IMR-90 (cell line): ENCODE measurements around the gene SLC27A2. TPM values are rescaled to one million over a fixed set of nuclear protein-coding genes. Genes with fewer than 3 reads are reported as not detected.

Experiments
- ATAC-seq: fragments of 200-7000 bp; cut with Tn5 transposase; 2 replicates; pipeline ENCODE4 v1.9.1; 2020; ENCODE audit warnings: low read depth, mild to moderate bottlenecking, moderate library complexity
- BruUV-seq: library from RNA; stranded (reverse); fragments of 400-500 nt; replicated peaks from 2 replicates; lab custom pipeline; 2021; lab: Mats Ljungman, UMichigan
- CTCF ChIA-PET: fragments of 300-600 bp; formaldehyde crosslinking; extraction: SDS; loops from one replicate; lab custom pipeline; 2021; ENCODE audit warnings: antibody characterized with exemption; lab: Yijun Ruan, JAX
- POLR2A ChIA-PET: fragments of 300-600 bp; sonication (Branson Sonifier 250); formaldehyde crosslinking; loops from one replicate; lab custom pipeline; 2022; ENCODE audit warnings: antibody characterized with exemption; ENCODE audit not compliant: unreplicated experiment; lab: Charles Lee
- DNase-seq: peaks from one replicate; pipeline ENCODE4 v3.0.0; 2013
- H2AFZ ChIP-seq: replicated peaks from 2 replicates; pipeline ENCODE3; 2013; ENCODE audit warnings: low read length, mild to moderate bottlenecking; ENCODE audit not compliant: poor library complexity
- H2AK5ac ChIP-seq: 2 replicates; pipeline ENCODE4 v1.6.1; 2013; ENCODE audit warnings: low read depth, low read length, inconsistent platforms
- H2AK9ac ChIP-seq: replicated peaks from 2 replicates; pipeline ENCODE3; 2013; ENCODE audit warnings: mild to moderate bottlenecking, low read depth, low read length, moderate library complexity; ENCODE audit not compliant: poor library complexity
- H2BK120ac ChIP-seq: 2 replicates; pipeline ENCODE4 v1.6.1; 2013; ENCODE audit warnings: low read depth, low read length, inconsistent platforms
- H2BK15ac ChIP-seq: 3 replicates; pipeline ENCODE4 v1.6.1; 2013; ENCODE audit warnings: low read depth, low read length, inconsistent platforms
- H2BK20ac ChIP-seq: 2 replicates; pipeline ENCODE4 v1.6.1; 2013; ENCODE audit warnings: low read depth, mild to moderate bottlenecking, inconsistent platforms, low read length, moderate library complexity
- H2BK5ac ChIP-seq: 2 replicates; pipeline ENCODE4 v1.6.1; 2013; ENCODE audit warnings: mild to moderate bottlenecking, low read depth, low read length, inconsistent platforms; ENCODE audit not compliant: poor library complexity, severe bottlenecking
- H3K14ac ChIP-seq: replicated peaks from 2 replicates; pipeline ENCODE4 v1.6.1; 2013; ENCODE audit warnings: low read depth, low read length, inconsistent platforms
- H3K18ac ChIP-seq: 2 replicates; pipeline ENCODE4 v1.6.1; 2013; ENCODE audit warnings: low read depth, low read length, control low read depth
- H3K23ac ChIP-seq: 2 replicates; pipeline ENCODE4 v1.6.1; 2013; ENCODE audit warnings: low read depth, low read length, inconsistent platforms
- H3K27ac ChIP-seq: 2 replicates; pipeline ENCODE4 v1.5.1; 2013; ENCODE audit warnings: mild to moderate bottlenecking, control low read depth, low read length; ENCODE audit not compliant: insufficient read depth
- H3K27me3 ChIP-seq: 2 replicates; pipeline ENCODE4 v1.6.1; 2013; ENCODE audit warnings: low read length; ENCODE audit not compliant: control insufficient read depth, insufficient read depth
- H3K36me3 ChIP-seq: 2 replicates; pipeline ENCODE4 v1.6.1; 2013; ENCODE audit warnings: low read length, mixed read lengths; ENCODE audit not compliant: control insufficient read depth, insufficient read depth
- H3K4ac ChIP-seq: 2 replicates; pipeline ENCODE4 v1.6.1; 2013; ENCODE audit warnings: low read depth, low read length, inconsistent platforms
- H3K4me1 ChIP-seq: 2 replicates; pipeline ENCODE4 v1.6.1; 2013; ENCODE audit warnings: low read length, mixed read lengths; ENCODE audit not compliant: control insufficient read depth, insufficient read depth
- H3K4me2 ChIP-seq: 2 replicates; pipeline ENCODE4 v1.6.1; 2013; ENCODE audit warnings: low read depth, mild to moderate bottlenecking, control low read depth, low read length, moderate library complexity
- H3K4me3 ChIP-seq: 2 replicates; pipeline ENCODE4 v1.5.1; 2013; ENCODE audit warnings: low read depth, mild to moderate bottlenecking, control low read depth, low read length, moderate library complexity; ENCODE audit not compliant: insufficient read depth
- H3K56ac ChIP-seq: 2 replicates; pipeline ENCODE4 v1.6.1; 2013; ENCODE audit warnings: low read length, inconsistent platforms; ENCODE audit not compliant: insufficient read depth; ENCODE audit errors: extremely low read depth
- H3K79me1 ChIP-seq, 2 experiments: 2 replicates each; pipeline ENCODE4 v1.6.1; 2013; ENCODE audit warnings: low read length in 2 of 2, inconsistent platforms in 1 of 2, low read depth in 1 of 2
- H3K9ac ChIP-seq: 2 replicates; pipeline ENCODE4 v1.6.1; 2013; ENCODE audit warnings: low read depth, low read length, control low read depth
- H3K9me1 ChIP-seq: 2 replicates; pipeline ENCODE4 v1.6.1; 2013; ENCODE audit warnings: low read length, inconsistent platforms; ENCODE audit not compliant: insufficient read depth
- H3K9me3 ChIP-seq: 2 replicates; pipeline ENCODE4 v1.6.1; 2013; ENCODE audit warnings: low read length; ENCODE audit not compliant: control insufficient read depth, insufficient read depth
- H4K20me1 ChIP-seq: 2 replicates; pipeline ENCODE4 v1.6.1; 2013; ENCODE audit warnings: low read length, inconsistent platforms; ENCODE audit not compliant: insufficient read depth
- H4K5ac ChIP-seq: 2 replicates; pipeline ENCODE4 v1.6.1; 2013; ENCODE audit warnings: mild to moderate bottlenecking, low read depth, low read length, control low read depth
- H4K8ac ChIP-seq, 2 experiments: 2 replicates each; pipeline ENCODE4 v1.6.1; 2013; ENCODE audit warnings: low read depth in 2 of 2, low read length in 2 of 2, control low read depth in 1 of 2, inconsistent platforms in 1 of 2
- H4K91ac ChIP-seq: 2 replicates; pipeline ENCODE4 v1.6.1; 2013; ENCODE audit warnings: low read depth, low read length, inconsistent platforms; ENCODE audit not compliant: insufficient read depth
- CTCF ChIP-seq: conservative IDR thresholded peaks from 2 replicates; pipeline ENCODE4 v1.5.1; 2012; ENCODE audit warnings: mild to moderate bottlenecking, low read depth, low read length, improper control_type of control experiment
- MAFK ChIP-seq: IDR thresholded peaks from 2 replicates; pipeline ENCODE4 v1.6.1; 2012; ENCODE audit warnings: low read depth, low read length, improper control_type of control experiment
- MAZ ChIP-seq: IDR thresholded peaks from 2 replicates; pipeline ENCODE4 v1.6.1; 2012; ENCODE audit warnings: low read depth, mild to moderate bottlenecking, low read length, improper control_type of control experiment, moderate library complexity, borderline replicate concordance
- MXI1 ChIP-seq: IDR thresholded peaks from 2 replicates; pipeline ENCODE4 v1.6.1; 2012; ENCODE audit warnings: low read depth, mild to moderate bottlenecking, low read length, moderate library complexity, borderline replicate concordance
- WGBS, 2 experiments: methylation state at CpG; one replicate each; pipeline versions ENCODE4 v1.1.5 to v1.1.7; 2013; ENCODE audit warnings: missing lambda C conversion rate in 2 of 2; ENCODE audit not compliant: insufficient read length in 1 of 2; ENCODE audit errors: extremely low coverage in 2 of 2; 5-methylcytosine and 5-hydroxymethylcytosine counted together
- dilution Hi-C: fragments of 300-500 bp; cut with HindIII; formaldehyde crosslinking; loops from one replicate; pipeline ENCODE4 v1.14.3; 2018; ENCODE audit warnings: low sequenced_read_pairs; ENCODE audit not compliant: unreplicated experiment
- in situ Hi-C: fragments of 300-500 bp; cut with MboI; formaldehyde crosslinking; loops from 3 replicates; pipeline ENCODE4 v1.14.3; 2019; ENCODE audit warnings: low sequenced_read_pairs, inconsistent platforms, mixed read lengths
- intact Hi-C: fragments of 100-400 bp; cut with micrococcal nuclease; formaldehyde crosslinking; loops from 2 replicates; pipeline ENCODE4 v1.10.0; 2022
- polyA plus RNA-seq, 3 experiments: library from polyadenylated mRNA; depleted of rRNA; stranded (reverse); fragments of >200 nt; gene quantifications; 2 replicates each; pipeline ENCODE4 v1.2.3, GENCODE V29; 2012; ENCODE audit warnings: low replicate concordance in 1 of 3
- total RNA-seq: library from RNA; depleted of rRNA; stranded (reverse); fragments of >200 nt; gene quantifications from 2 replicates; pipeline ENCODE4 v1.2.3, GENCODE V29; 2012

Gene SLC27A2
- total and polyA plus RNA-seq, 2 of the 4 experiments (the other 2 are of a cell fraction): under 0.01 TPM; not detected in 1

GRCh38 chr15:50140983-50141382 is 41.0 kb upstream of the SLC27A2 start:
- in situ Hi-C loops: loop anchor here (5.0 to 25.0 kb wide), 5 partner anchors 716 to 1776 kb away; partner anchors contain the start of gene FGF7
- WGBS, 2 experiments: 100% methylated on average over 1 of the region's 3 CpGs; no CpG with 5 or more reads in 1 of the 2 experiments

More at GRCh38 chr15:50140983-50141382, 41.0 kb upstream of the SLC27A2 start:
- ATAC-seq (no peak), DNase-seq (no peak)
- peak overlapping the region; percentile 3; the same call in 1 of the 2 replicates for H3K4ac ChIP-seq
- H3K23ac ChIP-seq: no peak overlapping the region
- no peaks in the 10 kb centered on the region for H3K27me3 ChIP-seq
- no peak overlapping the region for H2BK20ac ChIP-seq
- peak overlapping the region; percentile 59 for H4K5ac ChIP-seq
- no peak overlapping the region for H2AK9ac ChIP-seq
- intact Hi-C loops: loop anchor here (10.0 kb wide), 2 partner anchors 266 to 1496 kb away; partner anchors contain the start of gene FBN1
- TF ChIP-seq CTCF (no peak), MAFK (no peak), MAZ (no peak), MXI1 (no peak)
- peak overlapping the region; percentile 25; the same call in 1 of the 2 replicates for H2AK5ac ChIP-seq
- peaks cover 11% of the 10 kb centered on the region for H3K9me1 ChIP-seq
- BruUV-seq: no TSS peak
- dilution Hi-C loops: no loop called here
- POLR2A ChIA-PET: no interaction called here
- no peak overlapping the region for H4K8ac ChIP-seq
- peaks cover 0 to 3% of the 10 kb centered on the region in 2 experiments; a peak in 1 of 4 replicates for H3K79me1 ChIP-seq
- H3K14ac ChIP-seq: no peak overlapping the region
- H3K36me3 ChIP-seq: no peaks in the 10 kb centered on the region
- peak overlapping the region; percentile 4; the same call in 1 of the 2 replicates for H2BK120ac ChIP-seq
- H4K91ac ChIP-seq: no peak overlapping the region; the same call in 1 of the 2 replicates
- no peak overlapping the region for H3K4me2 ChIP-seq
- no peaks in the 10 kb centered on the region for H4K20me1 ChIP-seq
- peaks cover 11% of the 10 kb centered on the region for H3K4me1 ChIP-seq
- no peak overlapping the region for H3K56ac ChIP-seq
- peak overlapping the region; percentile 17 for H3K18ac ChIP-seq
- no peaks in the 10 kb centered on the region for H3K9me3 ChIP-seq
- H3K9ac ChIP-seq: no peak overlapping the region
- H2BK5ac ChIP-seq: no peak overlapping the region
- no peak overlapping the region for H3K4me3 ChIP-seq
- peak overlapping the region; percentile 23; the same call in 2 of the 3 replicates for H2BK15ac ChIP-seq
- CTCF ChIA-PET: interaction anchor here (0.7 kb wide), 1 partner anchor 1298 kb away, joined by 3 read pairs; no protein-coding TSS in a partner anchor
- H2AFZ ChIP-seq: no peak overlapping the region
- no peak overlapping the region; the same call in 1 of the 2 replicates for H3K27ac ChIP-seq
